ENCODE data around the gene ATOSA.

The ATOSA gene

GRCh38 chr15:52642386-52643361, 36.5 kb downstream of the ATOSA start:
- Mint-ChIP-seq H3K4me1 (peaks cover 22% of the 10 kb centered on the region), H3K27ac (no peak overlapping the region), H3K36me3 (peaks cover 11% of the 10 kb centered on the region), H3K9me3 (no peaks in the 10 kb centered on the region), H3K4me3 (no peak overlapping the region), H3K27me3 (no peaks in the 10 kb centered on the region)

- H3K36me3 Mint-ChIP-seq = peaks cover 27% of the 10 kb centered on the region
- no peak overlapping the region for H3K27ac Mint-ChIP-seq
- no peak overlapping the region for H3K4me3 Mint-ChIP-seq
- no peaks in the 10 kb centered on the region for H3K9me3 Mint-ChIP-seq
- H3K4me1 Mint-ChIP-seq = peaks cover 14% of the 10 kb centered on the region
- H3K27me3 Mint-ChIP-seq = no peaks in the 10 kb centered on the region
Observed at GRCh38 chr15:52636459-52636858, 42.7 kb downstream of the ATOSA start.

- peaks cover 26% of the 10 kb centered on the region for H3K36me3 Mint-ChIP-seq
Observed at GRCh38 chr15:52635908-52636307, 43.3 kb downstream of the ATOSA start.

More at GRCh38 chr15:52635908-52636307, 43.3 kb downstream of the ATOSA start:
- Mint-ChIP-seq H3K9me3 (no peaks in the 10 kb centered on the region), H3K4me3 (no peak overlapping the region), H3K27ac (no peak overlapping the region), H3K4me1 (peaks cover 10% of the 10 kb centered on the region), H3K27me3 (no peaks in the 10 kb centered on the region)

Measured in activated naive CD4-positive, alpha-beta T cell treated with anti-CD3 and anti-CD28 coated beads, Interleukin-2, amount 50 U/mL, for 24 hours (primary cell).